Cortex of kidney (tissue), 1 donor: ENCODE measurements around the gene AP1S2.
"Not testable (repeated sequence)": the region's sequence is repeated elsewhere in the genome, so short reads cannot be mapped to it uniquely, and the experiment has no call there.

Experiments
- DNase-seq: peaks from one replicate; lab custom pipeline; 2025; lab: John Stamatoyannopoulos, UW

The AP1S2 gene

GRCh38 chrX:15854080-15854655 is 445 bp downstream of the AP1S2 start:
- DNase-seq: no peak

GRCh38 chrX:15853586-15854079 is 980 bp downstream of the AP1S2 start:
- DNase-seq: no peak

- no peak for DNase-seq
Measured at GRCh38 chrX:15849555-15849954, 5.1 kb downstream of the AP1S2 start.

GRCh38 chrX:15848576-15848975 is 6.0 kb downstream of the AP1S2 start:
- DNase-seq: no peak

GRCh38 chrX:15843960-15844359 is 10.7 kb downstream of the AP1S2 start:
- no peak for DNase-seq

- DNase-seq: no peak
Measured at GRCh38 chrX:15841853-15842516, 12.6 kb downstream of the AP1S2 start.

- no peak for DNase-seq
Measured at GRCh38 chrX:15838017-15838416, 16.6 kb downstream of the AP1S2 start.

- DNase-seq: no peak
Measured at GRCh38 chrX:15834827-15835595, 19.6 kb downstream of the AP1S2 start.

- DNase-seq: no peak
Measured at GRCh38 chrX:15834053-15834452, 20.6 kb downstream of the AP1S2 start.

- not testable (repeated sequence) for DNase-seq
Measured at GRCh38 chrX:15831347-15831746, 23.3 kb downstream of the AP1S2 start.

GRCh38 chrX:15829217-15829616 is 25.4 kb downstream of the AP1S2 start:
- DNase-seq: no peak

GRCh38 chrX:15825936-15826335 is 28.7 kb downstream of the AP1S2 start:
- no peak for DNase-seq

GRCh38 chrX:15822922-15823321 is 31.7 kb downstream of the AP1S2 start:
- no peak for DNase-seq

GRCh38 chrX:15820106-15821073 is 34.2 kb downstream of the AP1S2 start:
- DNase-seq: no peak

GRCh38 chrX:15816886-15817285 is 37.7 kb downstream of the AP1S2 start:
- DNase-seq: no peak

- DNase-seq: no peak
Measured at GRCh38 chrX:15816438-15816809, 38.2 kb downstream of the AP1S2 start.

GRCh38 chrX:15815779-15816437 is 38.7 kb downstream of the AP1S2 start:
- DNase-seq: no peak

GRCh38 chrX:15814771-15815365 is 39.7 kb downstream of the AP1S2 start:
- DNase-seq: no peak

GRCh38 chrX:15813416-15813815 is 41.2 kb downstream of the AP1S2 start:
- DNase-seq: no peak

- DNase-seq: no peak
Measured at GRCh38 chrX:15812192-15812938, 42.2 kb downstream of the AP1S2 start.
